B cell (primary cell): ENCODE measurements around the gene PCDHB7. TPM values are rescaled to one million over a fixed set of nuclear protein-coding genes. Genes with fewer than 3 reads are reported as not detected.
"Not testable (repeated sequence)": the region's sequence is repeated elsewhere in the genome, so short reads cannot be mapped to it uniquely, and the experiment has no call there.

Experiments
- ATAC-seq: fragments of 200-7000 bp; cut with Tn5 transposase; one replicate; pipeline ENCODE4 v1.10.0; 2021; ENCODE audit warnings: low read depth, mild to moderate bottlenecking, moderate number of reproducible peaks, moderate library complexity
- CTCF ChIA-PET: fragments of 350-600 bp; sonication (Branson Sonifier 250); formaldehyde crosslinking; loops from one replicate; lab custom pipeline; 2021; ENCODE audit warnings: antibody characterized with exemption, inconsistent platforms; lab: Charles Lee
- POLR2A ChIA-PET: fragments of 350-600 bp; sonication (Branson Sonifier 250); formaldehyde crosslinking; loops from one replicate; lab custom pipeline; 2021; ENCODE audit warnings: antibody characterized with exemption; lab: Charles Lee
- DNase-seq: peaks from one replicate; pipeline ENCODE4 v3.0.0; 2013
- H2AFZ ChIP-seq: 2 replicates; pipeline ENCODE4 v1.6.1; 2012; ENCODE audit warnings: mild to moderate bottlenecking, low read depth, low read length; ENCODE audit not compliant: insufficient read depth, poor library complexity, severe bottlenecking
- H3K27ac ChIP-seq, 2 donors: 1 replicate in 1 of 2; 2 replicates in 1 of 2; pipeline ENCODE4 v1.5.1; 2012 to 2013; ENCODE audit warnings: low read length in 2 of 2, mild to moderate bottlenecking in 2 of 2, moderate library complexity in 1 of 2
- H3K27me3 ChIP-seq, 4 experiments: fragments of 200-600 bp in 1 of 4; sonication (generic) in 1 of 4; replicated peaks in 1 of 4; 1 replicate in 2 of 4; 2 replicates in 2 of 4; pipeline versions ENCODE4 v1.6.1 to v1.7.0; 2013 to 2016; ENCODE audit warnings: low read length in 3 of 4, mild to moderate bottlenecking in 2 of 4, mixed read lengths in 1 of 4, moderate library complexity in 1 of 4; ENCODE audit not compliant: insufficient read depth in 4 of 4, control insufficient read depth in 3 of 4; ENCODE audit errors: control extremely low read depth in 1 of 4
- H3K36me3 ChIP-seq, 2 experiments: replicated peaks in 1 of 2; 1 replicate in 1 of 2; 2 replicates in 1 of 2; pipeline versions ENCODE4 v1.6.1 to v1.7.1; 2013; ENCODE audit warnings: low read length in 1 of 2; ENCODE audit not compliant: insufficient read depth in 2 of 2, control insufficient read depth in 1 of 2; ENCODE audit errors: control extremely low read depth in 1 of 2, extremely low read depth in 1 of 2
- H3K4me1 ChIP-seq, 2 donors: fragments of 200-600 bp in 1 of 2; sonication (generic) in 1 of 2; 1 replicate in 1 of 2; 2 replicates in 1 of 2; pipeline versions ENCODE4 v1.5.1 to v1.6.1; 2013 to 2017; ENCODE audit warnings: low read length in 2 of 2; ENCODE audit not compliant: control insufficient read depth in 2 of 2, insufficient read depth in 2 of 2
- H3K4me2 ChIP-seq: replicated peaks from 2 replicates; pipeline ENCODE3; 2012; ENCODE audit warnings: mild to moderate bottlenecking, low read depth, low read length; ENCODE audit not compliant: poor library complexity, severe bottlenecking
- H3K4me3 ChIP-seq, 5 experiments: fragments of 200-600 bp in 1 of 5; sonication (generic) in 1 of 5; 1 replicate in 3 of 5; 2 replicates in 2 of 5; pipeline versions ENCODE4 v1.5.1 to v1.7.0; 2011 to 2016; ENCODE audit warnings: low read length in 4 of 5, mild to moderate bottlenecking in 4 of 5, low read depth in 2 of 5, control low read depth in 1 of 5, moderate library complexity in 1 of 5; ENCODE audit not compliant: insufficient read depth in 1 of 5; ENCODE audit errors: control extremely low read depth in 1 of 5, extremely low read depth in 1 of 5
- H3K79me2 ChIP-seq: fragments of 200-600 bp; sonication (generic); one replicate; pipeline ENCODE4 v1.6.0; 2016; ENCODE audit warnings: low read length; ENCODE audit not compliant: control insufficient read depth, insufficient read depth
- H3K9ac ChIP-seq: fragments of 200-600 bp; sonication (generic); 2 replicates; pipeline ENCODE4 v1.6.1; 2017; ENCODE audit warnings: mild to moderate bottlenecking, low read length, moderate library complexity
- H3K9me3 ChIP-seq, 3 donors: one replicate each; pipeline versions ENCODE4 v1.6.1 to v1.7.1; 2013; ENCODE audit warnings: low read length in 2 of 3; ENCODE audit not compliant: control insufficient read depth in 2 of 3, insufficient read depth in 1 of 3; ENCODE audit errors: control extremely low read depth in 1 of 3
- H4K20me1 ChIP-seq: 2 replicates; pipeline ENCODE4 v1.6.0; 2012; ENCODE audit warnings: mild to moderate bottlenecking, low read length; ENCODE audit not compliant: insufficient read depth, control insufficient read depth, poor library complexity, severe bottlenecking
- H3K27ac Mint-ChIP-seq: one replicate; pipeline ENCODE4 v1.8.0; 2021; ENCODE audit warnings: mixed read lengths
- H3K27me3 Mint-ChIP-seq: one replicate; pipeline ENCODE4 v1.8.0; 2021; ENCODE audit warnings: mixed read lengths
- H3K4me1 Mint-ChIP-seq: one replicate; pipeline ENCODE4 v1.8.0; 2021; ENCODE audit warnings: mixed read lengths
- H3K4me3 Mint-ChIP-seq: one replicate; pipeline ENCODE4 v1.8.0; 2021; ENCODE audit warnings: mixed read lengths
- H3K9me3 Mint-ChIP-seq: one replicate; pipeline ENCODE4 v1.8.0; 2022; ENCODE audit warnings: mixed read lengths; ENCODE audit not compliant: insufficient read depth
- WGBS: methylation state at CpG from one replicate; pipeline ENCODE4 v1.1.5; 2013; ENCODE audit warnings: missing lambda C conversion rate; ENCODE audit not compliant: insufficient coverage; 5-methylcytosine and 5-hydroxymethylcytosine counted together
- intact Hi-C: fragments of 100-400 bp; cut with micrococcal nuclease; formaldehyde crosslinking; loops from one replicate; pipeline ENCODE4 v1.10.0; 2022
- polyA plus RNA-seq: library from polyadenylated mRNA; depleted of rRNA; stranded (reverse); fragments of >200 nt; gene quantifications from 2 replicates; pipeline ENCODE4 v1.2.3, GENCODE V29; 2012
- total RNA-seq, 2 donors: library from RNA; stranded (reverse); fragments of 120-200 nt in 1 of 2; gene quantifications; 1 replicate in 1 of 2; 2 replicates in 1 of 2; pipeline versions ENCODE4 v1.2.3 to v1.2.4, GENCODE V29; 2013 to 2022

PCDHB7 gene
- total and polyA plus RNA-seq, 2 donors (not counting 1 experiment from before 2014, with no cell fraction given): not detected

- 51% methylated on average over 6 of the region's 39 CpGs for WGBS
- H4K20me1 ChIP-seq, H3K4me3 ChIP-seq, H3K9me3 Mint-ChIP-seq, ATAC-seq, H3K4me2 ChIP-seq, H3K27ac ChIP-seq, DNase-seq, H3K4me3 Mint-ChIP-seq, H3K4me1 ChIP-seq, CTCF ChIA-PET, H3K27ac Mint-ChIP-seq, POLR2A ChIA-PET, H3K9ac ChIP-seq, H3K4me1 Mint-ChIP-seq, intact Hi-C loops, H3K79me2 ChIP-seq, H3K36me3 ChIP-seq, H2AFZ ChIP-seq: not testable (repeated sequence)
- peaks cover 0 to 12% (median 8%) of the 10 kb centered on the region in 4 experiments for H3K27me3 ChIP-seq
- peaks cover 2 to 36% (median 5%) of the 10 kb centered on the region in 3 donors for H3K9me3 ChIP-seq
- peaks cover 24% of the 10 kb centered on the region for H3K27me3 Mint-ChIP-seq
Observed at GRCh38 chr5:141179371-141179770, 6.9 kb downstream of the PCDHB7 start.

- H3K79me2 ChIP-seq, ATAC-seq, H4K20me1 ChIP-seq, H3K9ac ChIP-seq, H3K4me2 ChIP-seq, H3K27ac Mint-ChIP-seq, POLR2A ChIA-PET, H3K36me3 ChIP-seq, H3K9me3 Mint-ChIP-seq, CTCF ChIA-PET, DNase-seq, H3K4me1 Mint-ChIP-seq, H2AFZ ChIP-seq, H3K4me3 ChIP-seq, H3K27ac ChIP-seq, H3K4me3 Mint-ChIP-seq, H3K4me1 ChIP-seq: not testable (repeated sequence)
- intact Hi-C loops: loop anchor here (10.0 kb wide), 1 partner anchor 385 kb away; no protein-coding TSS in a partner anchor
- Histone ChIP-seq H3K9me3 (peaks cover 2 to 34% (median 5%) of the 10 kb centered on the region in 3 donors), H3K27me3 (peaks cover 0 to 12% (median 8%) of the 10 kb centered on the region in 4 experiments)
- H3K27me3 Mint-ChIP-seq: peaks cover 25% of the 10 kb centered on the region
- 44% methylated on average over 15 of the region's 32 CpGs for WGBS
Observed at GRCh38 chr5:141179876-141180275, 7.4 kb downstream of the PCDHB7 start.
